Measurements from ENCODE around the gene CATSPERD. TPM values are rescaled to one million over a fixed set of nuclear protein-coding genes. Genes with fewer than 3 reads are reported as not detected.

CATSPERD gene
- total and polyA plus RNA-seq, 2 of the 4 experiments (the other 2 are of a cell fraction): not detected

DNA sequence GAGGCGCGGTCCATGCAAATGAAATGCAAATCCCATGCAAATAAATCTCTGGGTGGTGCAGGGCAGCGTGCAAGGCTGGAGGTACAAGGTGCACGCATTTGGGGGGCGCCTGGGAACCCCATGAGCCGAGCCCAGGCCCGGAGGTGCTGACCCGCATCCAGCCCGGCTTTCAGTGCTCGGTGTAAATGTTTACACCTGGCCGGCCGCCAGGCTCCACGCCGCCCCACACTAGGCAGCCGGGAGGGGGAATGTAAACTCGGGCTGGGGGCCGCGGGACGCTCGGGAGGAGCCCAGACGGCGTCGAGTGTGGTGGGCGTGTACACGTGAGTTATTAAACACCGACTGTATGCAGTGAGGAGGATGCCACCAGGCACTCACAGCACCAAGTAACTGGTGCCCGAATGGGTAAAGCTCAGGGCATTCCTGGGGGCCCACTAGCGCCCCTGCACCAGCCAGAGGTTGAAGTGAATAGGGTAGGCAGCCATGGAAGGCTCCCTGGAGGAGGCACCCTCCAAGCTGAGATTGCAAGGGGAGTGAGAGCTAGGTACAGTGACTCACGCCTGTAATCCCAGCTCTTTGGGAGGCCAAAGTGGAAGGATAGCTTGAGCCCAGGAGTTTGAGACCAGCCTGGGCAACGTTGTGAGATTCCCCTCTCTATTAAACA lies 101.9 kb downstream of the CATSPERD start:
- Histone ChIP-seq H3K27me3 (ENCODE audit: control insufficient read depth, insufficient read depth, low read length) (peaks cover 3% of the 10 kb centered on the region; the same call in 1 of the 2 replicates), H4K20me1 (ENCODE audit: insufficient read depth, low read length) (no peaks in the 10 kb centered on the region; the same call in 1 of the 2 replicates), H3K9ac (ENCODE audit: low read depth, low read length) (no peak overlapping the region), H3K9me3 (ENCODE audit: control insufficient read depth, insufficient read depth, low read length) (no peaks in the 10 kb centered on the region), H3K4me1 (ENCODE audit: control insufficient read depth, insufficient read depth, low read length) (peaks cover 5% of the 10 kb centered on the region), H3K4ac (ENCODE audit: low read depth, low read length) (no peak overlapping the region), H3K23ac (ENCODE audit: low read depth, low read length) (no peak overlapping the region), H3K18ac (ENCODE audit: low read depth, low read length) (no peak overlapping the region), H3K4me3 (ENCODE audit: insufficient read depth, low read depth, low read length) (no peak overlapping the region), H4K5ac (ENCODE audit: low read depth, low read length) (no peak overlapping the region), H3K14ac (replicated peaks; ENCODE audit: low read depth, low read length) (no peak overlapping the region), H3K27ac (ENCODE audit: insufficient read depth, low read length) (no peak overlapping the region), H3K4me2 (ENCODE audit: low read depth, low read length) (no peak overlapping the region; the same call in 1 of the 2 replicates), H2BK5ac (ENCODE audit: low read depth, low read length, poor library complexity, severe bottlenecking) (no peak overlapping the region), H2AK5ac (ENCODE audit: low read depth, low read length) (no peak overlapping the region), H2BK15ac (ENCODE audit: low read depth, low read length) (no peak overlapping the region), H2BK120ac (ENCODE audit: low read depth, low read length) (no peak overlapping the region), H3K79me1 (ENCODE audit: low read depth in 1 of 2, low read length in 2 of 2) (no peaks in the 10 kb centered on the region), H4K91ac (ENCODE audit: insufficient read depth, low read depth, low read length) (no peak overlapping the region), H2AFZ (replicated peaks; ENCODE audit: low read length, poor library complexity) (peak overlapping the region; percentile 77), H3K9me1 (ENCODE audit: insufficient read depth, low read length) (no peaks in the 10 kb centered on the region), H2BK20ac (ENCODE audit: low read depth, low read length) (no peak overlapping the region), H2AK9ac (replicated peaks; ENCODE audit: low read depth, low read length, poor library complexity) (peak overlapping the region; percentile 23), H3K36me3 (ENCODE audit: control insufficient read depth, insufficient read depth, low read length) (no peaks in the 10 kb centered on the region), H3K56ac (ENCODE audit: extremely low read depth, insufficient read depth, low read length) (no peak overlapping the region), H4K8ac (ENCODE audit: low read depth in 2 of 2, low read length in 2 of 2) (no peak overlapping the region)
- DNase-seq (no peak), ATAC-seq (ENCODE audit: low read depth) (peak; percentile 27; the same call in 1 of the 2 replicates)
- in situ Hi-C loops (cut with MboI; ENCODE audit: low sequenced_read_pairs): no loop called here
- ChIA-PET POLR2A (ENCODE audit: unreplicated experiment) (no interaction called here), CTCF (interaction anchor here (2.2 kb wide), 1 partner anchor 18 kb away, joined by 7 read pairs; the partner anchor contains the start of gene NRTN)
- 22% methylated on average over 13 of the region's 30 CpGs; no CpG with 5 or more reads in 1 of the 2 experiments for WGBS, 2 experiments (ENCODE audit: extremely low coverage in 2 of 2, insufficient read length in 1 of 2)
- intact Hi-C loops (cut with micrococcal nuclease): no loop called here
- no TSS peak for BruUV-seq (replicated peaks)
- dilution Hi-C loops (cut with HindIII; ENCODE audit: low sequenced_read_pairs, unreplicated experiment): no loop called here
- TF ChIP-seq SMC3 (IDR thresholded peaks at IDR 0.05; ENCODE audit: low read depth, low read length) (no peak), RCOR1 (IDR thresholded peaks at IDR 0.05; ENCODE audit: insufficient replicate concordance, low read length) (no peak), CEBPB (IDR thresholded peaks at IDR 0.05; ENCODE audit: low read depth, low read length) (no peak), FOS (IDR thresholded peaks at IDR 0.05; ENCODE audit: low read depth, low read length) (no peak), CHD1 (IDR thresholded peaks at IDR 0.05; ENCODE audit: low read depth, low read length) (no peak), MAZ (IDR thresholded peaks at IDR 0.05; ENCODE audit: borderline replicate concordance, low read depth, low read length) (no peak), BHLHE40 (IDR thresholded peaks at IDR 0.05; ENCODE audit: low read depth, low read length) (no peak)
- TF ChIP-seq, protein P1, sequence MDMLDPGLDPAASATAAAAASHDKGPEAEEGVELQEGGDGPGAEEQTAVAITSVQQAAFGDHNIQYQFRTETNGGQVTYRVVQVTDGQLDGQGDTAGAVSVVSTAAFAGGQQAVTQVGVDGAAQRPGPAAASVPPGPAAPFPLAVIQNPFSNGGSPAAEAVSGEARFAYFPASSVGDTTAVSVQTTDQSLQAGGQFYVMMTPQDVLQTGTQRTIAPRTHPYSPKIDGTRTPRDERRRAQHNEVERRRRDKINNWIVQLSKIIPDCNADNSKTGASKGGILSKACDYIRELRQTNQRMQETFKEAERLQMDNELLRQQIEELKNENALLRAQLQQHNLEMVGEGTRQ (IDR thresholded peaks at IDR 0.05; ENCODE audit: low read depth, low read length): no peak
